Heart left ventricle (tissue), 16 donors: Measurements from ENCODE around the gene MAPT. TPM values are rescaled to one million over a fixed set of nuclear protein-coding genes. Genes with fewer than 3 reads are reported as not detected.
A peak's percentile ranks its signal among the peaks of the same experiment; 100 is the strongest.

Source experiments
- ATAC-seq, 4 donors: fragments of 200-7000 bp; cut with Tn5 transposase; one replicate each; pipeline ENCODE4 v1.9.1; 2020 to 2022; ENCODE audit warnings: moderate library complexity in 4 of 4, mild to moderate bottlenecking in 3 of 4, moderate number of reproducible peaks in 1 of 4
- DNase-seq, 5 donors: peaks; one replicate each; pipeline ENCODE4 v3.0.0-alpha.2; 2020
- H3K27ac ChIP-seq, 12 donors: fragments of 200-600 bp; sonication (generic) in 4 of 12; one replicate each; pipeline versions ENCODE4 v1.5.0 to v1.8.0; 2016 to 2022; ENCODE audit warnings: mild to moderate bottlenecking in 2 of 12
- H3K27me3 ChIP-seq, 9 donors: fragments of 200-600 bp; sonication (generic) in 2 of 9; one replicate each; pipeline versions ENCODE4 v1.5.1 to v1.8.0; 2016 to 2022; ENCODE audit warnings: mild to moderate bottlenecking in 3 of 9
- H3K36me3 ChIP-seq, 9 donors: fragments of 200-600 bp; sonication (generic) in 2 of 9; one replicate each; pipeline versions ENCODE4 v1.5.0 to v1.8.0; 2018 to 2022; ENCODE audit warnings: mild to moderate bottlenecking in 2 of 9
- H3K4me1 ChIP-seq, 12 donors: fragments of 200-600 bp; sonication (generic) in 4 of 12; one replicate each; pipeline versions ENCODE4 v1.5.0 to v1.8.0; 2016 to 2022; ENCODE audit warnings: mild to moderate bottlenecking in 3 of 12
- H3K4me3 ChIP-seq, 12 donors: fragments of 200-600 bp; sonication (generic) in 4 of 12; one replicate each; pipeline versions ENCODE4 v1.5.0 to v1.8.0; 2017 to 2022; ENCODE audit warnings: mild to moderate bottlenecking in 9 of 12, moderate library complexity in 4 of 12
- H3K9me3 ChIP-seq, 12 donors: fragments of 200-600 bp; sonication (generic) in 4 of 12; one replicate each; pipeline versions ENCODE4 v1.5.0 to v1.8.0; 2016 to 2022; ENCODE audit warnings: mild to moderate bottlenecking in 1 of 12
- POLR2A ChIP-seq, 2 donors: fragments of 450-650 bp; IDR thresholded peaks; one replicate each; pipeline ENCODE4 v1.6.1; 2017; ENCODE audit warnings: antibody characterized with exemption in 2 of 2, mild to moderate bottlenecking in 2 of 2, moderate library complexity in 2 of 2
- WGBS, 4 donors: extraction: QIAGEN DNeasy Blood & Tissue Kit in 2 of 4; methylation state at CpG; one replicate each; pipeline versions ENCODE4 v1.1.5 to v1.1.7; 2013 to 2018; 5-methylcytosine and 5-hydroxymethylcytosine counted together
- intact Hi-C, 10 donors: fragments of 100-400 bp; cut with DNase I; formaldehyde crosslinking; loops; one replicate each; pipeline versions ENCODE4 v1.11.1 to v1.14.2; 2022
- polyA plus RNA-seq, 2 donors: library from polyadenylated mRNA; stranded (reverse); fragments of 200-250 nt; gene quantifications; one replicate each; pipeline ENCODE4 v1.2.3, GENCODE V29; 2013
- total RNA-seq, 9 donors: library from RNA; depleted of rRNA in 2 of 9; stranded (reverse); fragments of >200 nt in 2 of 9; fragmentation: NEBNext Ultra II Directional in 3 of 9; extraction: Animal tissue kit (Norgen Biotek cat#: 25700) in 3 of 9; gene quantifications; one replicate each; pipeline versions ENCODE4 v1.1.0 to v1.2.4, GENCODE V29; 2016 to 2023
- TF ChIP-seq, protein P1 (sequence below), 12 donors: fragments of 200-600 bp; sonication (generic) in 4 of 12; IDR thresholded peaks; one replicate each; pipeline versions ENCODE4 v1.5.0 to v1.8.0; 2018 to 2022; ENCODE audit warnings: antibody characterized with exemption in 12 of 12, mild to moderate bottlenecking in 5 of 12
- donor health status: ischemic (EF 13 %, LVEDD 7.1; RV severe dilation, severe dysfunction).
- donor health status: healthy with polysubstance abuse.
- donor health status: DM: no; HTN: yes; CAD: no.
- donor health status: DM: no; HTN: no; CAD: no.
- donor health status: ischemic (EF 25% LVEDD 6.9; RV normal size, moderate dysfunction).
- donor health status: ischemic (EF 25% LVEDD 5.7; RV mildly dilated, moderate dysfunction).
- donor health status: healthy.
- donor health status: DM: yes; HTN: yes; CAD: no.
- donor health status: ischemic (EF 35%, LVEDD 5.7; RV mildly dilated, moderate dysfunction).
- donor health status: nonischemic (EF 11% LVEDD 7.7; RV severe dilation, severe dysfunction).
- donor health status: DM: yes; HTN: yes; CAD: no.
- donor health status: PGD.
- donor health status: ischemic (EF 29% LVEDD 5.4; RV normal size, mild dysfunction).
- donor health status: nonischemic (EF 23%, LVEDD 6.1; RV moderate dilation, normal function).

MAPT gene
- total and polyA plus RNA-seq, 11 donors, result 2.9 to 70.4 (median 29.3) TPM

DNA sequence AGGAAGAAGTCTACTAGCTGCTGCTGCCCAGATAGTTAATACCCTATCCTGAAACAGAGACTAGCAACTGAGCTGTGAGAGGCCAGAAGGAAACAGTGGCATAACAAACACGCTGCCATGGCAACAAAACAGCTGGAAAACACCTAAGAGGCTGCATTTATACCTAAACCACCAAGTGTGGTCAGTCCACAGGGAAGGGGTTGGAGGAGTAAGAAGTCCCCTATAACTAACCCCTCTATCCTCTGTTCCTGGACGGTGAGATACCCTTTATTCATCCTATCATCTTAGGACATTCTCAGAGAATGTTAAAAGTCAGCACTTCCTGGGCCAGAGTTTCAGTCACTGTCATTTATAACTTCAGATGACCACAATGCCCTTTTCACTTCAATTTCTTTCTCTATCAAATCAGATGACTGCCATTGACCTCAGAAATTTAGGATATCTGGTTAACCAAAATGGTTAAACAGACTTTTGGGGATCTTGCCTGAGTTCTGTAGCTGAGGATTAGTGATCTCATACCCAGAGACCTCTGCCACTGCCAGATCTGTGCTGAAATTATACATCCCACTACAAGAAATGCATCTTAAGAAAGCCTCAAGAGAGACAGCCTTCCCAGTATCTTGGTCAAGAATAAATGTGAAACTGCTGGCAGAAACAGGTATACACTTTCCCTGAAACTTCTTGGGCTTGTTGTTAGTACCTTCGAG, 140.9 kb downstream of the MAPT start:
- H3K9me3 ChIP-seq, result no peaks in the 10 kb centered on the region

GRCh38 chr17:46036491-46036890, 142.1 kb downstream of the MAPT start:
- peaks cover 0 to 100% (median 85%) of the 10 kb centered on the region in 9 donors for H3K36me3 ChIP-seq
- H3K27ac ChIP-seq, result no peak overlapping the region
- no peak for ATAC-seq
- intact Hi-C loops, result loop anchor here in 1 of 10 donors (10.0 kb wide), 1 partner anchor 62 kb away; no protein-coding TSS in a partner anchor
- 92 to 93% (median 93%) methylated on average over 6 of the region's 6 CpGs for WGBS, 4 donors
- DNase-seq, result no peak
- peaks cover 0 to 24% (median 4%) of the 10 kb centered on the region in 12 donors for H3K4me1 ChIP-seq
- TF ChIP-seq POLR2A (IDR thresholded peaks at IDR 0.05), result no peak
- TF ChIP-seq, protein P1, sequence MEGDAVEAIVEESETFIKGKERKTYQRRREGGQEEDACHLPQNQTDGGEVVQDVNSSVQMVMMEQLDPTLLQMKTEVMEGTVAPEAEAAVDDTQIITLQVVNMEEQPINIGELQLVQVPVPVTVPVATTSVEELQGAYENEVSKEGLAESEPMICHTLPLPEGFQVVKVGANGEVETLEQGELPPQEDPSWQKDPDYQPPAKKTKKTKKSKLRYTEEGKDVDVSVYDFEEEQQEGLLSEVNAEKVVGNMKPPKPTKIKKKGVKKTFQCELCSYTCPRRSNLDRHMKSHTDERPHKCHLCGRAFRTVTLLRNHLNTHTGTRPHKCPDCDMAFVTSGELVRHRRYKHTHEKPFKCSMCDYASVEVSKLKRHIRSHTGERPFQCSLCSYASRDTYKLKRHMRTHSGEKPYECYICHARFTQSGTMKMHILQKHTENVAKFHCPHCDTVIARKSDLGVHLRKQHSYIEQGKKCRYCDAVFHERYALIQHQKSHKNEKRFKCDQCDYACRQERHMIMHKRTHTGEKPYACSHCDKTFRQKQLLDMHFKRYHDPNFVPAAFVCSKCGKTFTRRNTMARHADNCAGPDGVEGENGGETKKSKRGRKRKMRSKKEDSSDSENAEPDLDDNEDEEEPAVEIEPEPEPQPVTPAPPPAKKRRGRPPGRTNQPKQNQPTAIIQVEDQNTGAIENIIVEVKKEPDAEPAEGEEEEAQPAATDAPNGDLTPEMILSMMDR (IDR thresholded peaks at IDR 0.05), result no peak
- no peaks in the 10 kb centered on the region for H3K27me3 ChIP-seq
- H3K4me3 ChIP-seq, result no peak overlapping the region
- H3K9me3 ChIP-seq, result no peaks in the 10 kb centered on the region

More for the DNA sequence above, 140.9 kb downstream of the MAPT start:
- DNase-seq, result no peak
- H3K36me3 ChIP-seq, result peaks cover 0 to 100% (median 97%) of the 10 kb centered on the region in 9 donors
- no peak for TF ChIP-seq POLR2A (IDR thresholded peaks at IDR 0.05)
- intact Hi-C loops, result loop anchor here in 1 of 10 donors (10.0 kb wide), 1 partner anchor 60 kb away; no protein-coding TSS in a partner anchor
- WGBS, 4 donors, result 82 to 84% (median 83%) methylated on average over 3 of the region's 3 CpGs
- no peak for ATAC-seq
- H3K4me3 ChIP-seq, result no peak overlapping the region
- peaks cover 0 to 22% (median 4%) of the 10 kb centered on the region in 12 donors for H3K4me1 ChIP-seq
- no peaks in the 10 kb centered on the region for H3K27me3 ChIP-seq
- H3K27ac ChIP-seq, result no peak overlapping the region

DNA sequence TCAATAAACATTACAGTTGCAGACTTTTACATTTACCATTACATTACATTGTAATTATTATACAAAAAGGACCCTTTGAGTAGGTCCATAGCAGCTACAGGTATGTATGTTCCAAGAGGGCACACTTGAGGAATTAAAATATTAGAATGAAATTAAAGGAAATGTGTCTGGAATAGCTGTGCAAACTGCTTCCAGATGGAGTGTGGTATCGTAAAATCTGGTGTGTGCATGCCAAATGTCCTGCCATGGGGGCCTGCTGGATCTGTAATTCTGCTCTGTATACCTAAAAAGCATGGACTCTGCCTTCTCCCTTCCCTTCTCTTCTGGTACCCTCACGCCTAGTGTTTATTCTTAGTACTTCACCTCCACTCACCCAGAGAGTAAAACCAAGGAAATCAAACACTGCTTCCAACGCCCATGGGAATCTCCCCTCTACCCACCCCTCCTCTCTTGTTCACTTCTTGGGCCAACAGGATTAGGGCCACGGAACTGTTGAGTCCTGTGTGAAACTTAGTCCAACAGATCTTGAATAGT, 143.4 kb downstream of the MAPT start:
- H3K27ac ChIP-seq, result no peak overlapping the region
- H3K9me3 ChIP-seq, result no peaks in the 10 kb centered on the region
- H3K36me3 ChIP-seq, result peaks cover 0 to 98% (median 78%) of the 10 kb centered on the region in 9 donors
- peaks cover 0 to 24% (median 4%) of the 10 kb centered on the region in 12 donors for H3K4me1 ChIP-seq
- WGBS, 4 donors, result 76 to 85% (median 81%) methylated on average over 4 of the region's 4 CpGs
- no peak for TF ChIP-seq POLR2A (IDR thresholded peaks at IDR 0.05)
- TF ChIP-seq, protein P1 (IDR thresholded peaks at IDR 0.05), result no peak
- no peaks in the 10 kb centered on the region for H3K27me3 ChIP-seq
- no peak for ATAC-seq
- intact Hi-C loops, result loop anchor here in 1 of 10 donors (10.0 kb wide), 1 partner anchor 63 kb away; no protein-coding TSS in a partner anchor
- no peak for DNase-seq
- H3K4me3 ChIP-seq, result no peak overlapping the region

DNA sequence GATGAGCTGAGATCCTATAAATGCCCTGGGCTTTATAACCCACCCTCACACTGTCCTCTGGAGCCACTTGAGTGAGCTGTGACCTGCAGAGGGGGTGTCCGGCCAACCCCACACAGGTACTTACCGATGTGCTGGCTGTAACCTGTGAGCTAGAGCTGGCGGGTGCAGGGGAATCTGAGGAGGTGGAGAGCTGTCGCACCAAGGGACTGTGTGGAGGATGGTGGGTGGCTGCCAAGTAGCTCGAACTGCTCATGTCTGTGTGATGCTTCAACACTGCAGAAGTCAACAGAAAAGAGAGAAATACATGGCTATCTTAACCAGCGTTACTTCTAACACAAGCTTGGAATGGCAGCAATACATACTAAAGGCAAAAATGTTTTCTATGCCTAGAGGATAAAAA, 144.1 kb downstream of the MAPT start:
- Histone ChIP-seq H3K4me1 (peaks cover 0 to 25% (median 6%) of the 10 kb centered on the region in 12 donors), H3K36me3 (peaks cover 0 to 98% (median 78%) of the 10 kb centered on the region in 9 donors), H3K4me3 (no peak overlapping the region), H3K27ac (peak overlapping the region in 1 of 12 donors; percentile 22), H3K9me3 (no peaks in the 10 kb centered on the region), H3K27me3 (no peaks in the 10 kb centered on the region)
- WGBS, 4 donors, result 85 to 91% (median 86%) methylated on average over 6 of the region's 6 CpGs
- TF ChIP-seq, protein P1 (IDR thresholded peaks at IDR 0.05), result no peak
- TF ChIP-seq POLR2A (IDR thresholded peaks at IDR 0.05), result no peak
- intact Hi-C loops, result loop anchor here in 1 of 10 donors (10.0 kb wide), 1 partner anchor 64 kb away; no protein-coding TSS in a partner anchor
- ATAC-seq (peak in 2 of 4 donors; percentile 4 to 31), DNase-seq (no peak)
